ENCODE results near the gene RGS11.

GRCh38 chr16:234468-235305 lies 41.1 kb downstream of the RGS11 start, which contains the start of gene FAM234A:
- TF ChIP-seq, protein P1, sequence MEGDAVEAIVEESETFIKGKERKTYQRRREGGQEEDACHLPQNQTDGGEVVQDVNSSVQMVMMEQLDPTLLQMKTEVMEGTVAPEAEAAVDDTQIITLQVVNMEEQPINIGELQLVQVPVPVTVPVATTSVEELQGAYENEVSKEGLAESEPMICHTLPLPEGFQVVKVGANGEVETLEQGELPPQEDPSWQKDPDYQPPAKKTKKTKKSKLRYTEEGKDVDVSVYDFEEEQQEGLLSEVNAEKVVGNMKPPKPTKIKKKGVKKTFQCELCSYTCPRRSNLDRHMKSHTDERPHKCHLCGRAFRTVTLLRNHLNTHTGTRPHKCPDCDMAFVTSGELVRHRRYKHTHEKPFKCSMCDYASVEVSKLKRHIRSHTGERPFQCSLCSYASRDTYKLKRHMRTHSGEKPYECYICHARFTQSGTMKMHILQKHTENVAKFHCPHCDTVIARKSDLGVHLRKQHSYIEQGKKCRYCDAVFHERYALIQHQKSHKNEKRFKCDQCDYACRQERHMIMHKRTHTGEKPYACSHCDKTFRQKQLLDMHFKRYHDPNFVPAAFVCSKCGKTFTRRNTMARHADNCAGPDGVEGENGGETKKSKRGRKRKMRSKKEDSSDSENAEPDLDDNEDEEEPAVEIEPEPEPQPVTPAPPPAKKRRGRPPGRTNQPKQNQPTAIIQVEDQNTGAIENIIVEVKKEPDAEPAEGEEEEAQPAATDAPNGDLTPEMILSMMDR (IDR thresholded peaks at IDR 0.05): peak; percentile 57
- TF ChIP-seq, protein P2, sequence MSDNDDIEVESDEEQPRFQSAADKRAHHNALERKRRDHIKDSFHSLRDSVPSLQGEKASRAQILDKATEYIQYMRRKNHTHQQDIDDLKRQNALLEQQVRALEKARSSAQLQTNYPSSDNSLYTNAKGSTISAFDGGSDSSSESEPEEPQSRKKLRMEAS (IDR thresholded peaks at IDR 0.05): peak; percentile 89
- TF ChIP-seq BHLHE40 (IDR thresholded peaks at IDR 0.05; ENCODE audit: low read depth, low read length) (no peak), POLR2A (IDR thresholded peaks at IDR 0.05; ENCODE audit: low read length) (peak; percentile 74), HMGXB4 (CRISPR knock-in tag; IDR thresholded peaks at IDR 0.05; ENCODE audit: borderline replicate concordance) (0 out of 2 replicates have a peak, but pooled peaks have one; percentile 18), MAFK (IDR thresholded peaks at IDR 0.05; ENCODE audit: partially characterized antibody) (no peak), EP300 (IDR thresholded peaks at IDR 0.05) (no peak), RFX5 (IDR thresholded peaks at IDR 0.05) (no peak), JUNB (IDR thresholded peaks at IDR 0.05) (no peak), PBX3 (IDR thresholded peaks at IDR 0.05) (peak; percentile 50; the same call in 1 of the 2 replicates)
